ENCODE measurements around the gene IFNL3. TPM values are rescaled to one million over a fixed set of nuclear protein-coding genes. Genes with fewer than 3 reads are reported as not detected.

IFNL3 gene
- total and polyA plus RNA-seq, 7 donors, result 0.22 TPM; not detected in 6

DNA sequence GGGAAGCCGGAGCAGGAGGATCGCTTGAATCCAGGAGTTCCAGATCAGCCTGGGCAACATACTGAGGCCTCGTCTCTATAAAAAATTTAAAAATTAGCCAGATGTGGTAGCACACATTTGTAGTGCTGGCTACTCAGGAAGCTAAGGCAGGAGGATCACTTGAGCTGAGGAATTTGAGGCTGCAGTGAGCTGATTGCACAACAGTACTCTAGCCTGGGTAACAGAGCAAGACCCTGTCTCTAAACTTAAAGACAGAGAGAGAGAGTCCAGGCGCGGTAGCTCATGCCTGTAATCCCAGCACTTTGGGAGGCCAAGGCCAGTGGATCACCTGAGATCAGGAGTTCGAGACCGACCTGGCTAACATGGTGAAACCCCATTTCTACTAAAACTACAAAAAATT lies 4.4 kb downstream of the IFNL3 start:
- WGBS, 2 donors, result 93 to 95% methylated on average over 7 of the region's 7 CpGs
- no peaks in the 10 kb centered on the region for H3K4me1 ChIP-seq
- no peaks in the 10 kb centered on the region for H3K9me3 ChIP-seq
- TF ChIP-seq, protein P1, sequence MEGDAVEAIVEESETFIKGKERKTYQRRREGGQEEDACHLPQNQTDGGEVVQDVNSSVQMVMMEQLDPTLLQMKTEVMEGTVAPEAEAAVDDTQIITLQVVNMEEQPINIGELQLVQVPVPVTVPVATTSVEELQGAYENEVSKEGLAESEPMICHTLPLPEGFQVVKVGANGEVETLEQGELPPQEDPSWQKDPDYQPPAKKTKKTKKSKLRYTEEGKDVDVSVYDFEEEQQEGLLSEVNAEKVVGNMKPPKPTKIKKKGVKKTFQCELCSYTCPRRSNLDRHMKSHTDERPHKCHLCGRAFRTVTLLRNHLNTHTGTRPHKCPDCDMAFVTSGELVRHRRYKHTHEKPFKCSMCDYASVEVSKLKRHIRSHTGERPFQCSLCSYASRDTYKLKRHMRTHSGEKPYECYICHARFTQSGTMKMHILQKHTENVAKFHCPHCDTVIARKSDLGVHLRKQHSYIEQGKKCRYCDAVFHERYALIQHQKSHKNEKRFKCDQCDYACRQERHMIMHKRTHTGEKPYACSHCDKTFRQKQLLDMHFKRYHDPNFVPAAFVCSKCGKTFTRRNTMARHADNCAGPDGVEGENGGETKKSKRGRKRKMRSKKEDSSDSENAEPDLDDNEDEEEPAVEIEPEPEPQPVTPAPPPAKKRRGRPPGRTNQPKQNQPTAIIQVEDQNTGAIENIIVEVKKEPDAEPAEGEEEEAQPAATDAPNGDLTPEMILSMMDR (IDR thresholded peaks at IDR 0.05), result no peak
- TF ChIP-seq EP300 (IDR thresholded peaks at IDR 0.05), result no peak
- TF ChIP-seq POLR2A (IDR thresholded peaks at IDR 0.05), result no peak
- TF ChIP-seq POLR2AphosphoS5 (IDR thresholded peaks at IDR 0.05), result no peak
- H3K27ac ChIP-seq, result no peak overlapping the region
- intact Hi-C loops (cut with DNase I), result no loop called here
- H3K27me3 ChIP-seq, result peaks cover 0 to 44% (median 30%) of the 10 kb centered on the region in 3 donors
- no peak for DNase-seq
- no peak overlapping the region for H3K4me3 ChIP-seq
- no peaks in the 10 kb centered on the region for H3K36me3 ChIP-seq

GRCh38 chr19:39238944-39239343 lies 5.9 kb downstream of the IFNL3 start:
- H3K4me1 ChIP-seq, result no peaks in the 10 kb centered on the region
- H3K27me3 ChIP-seq, result peaks cover 0 to 41% (median 22%) of the 10 kb centered on the region in 3 donors
- TF ChIP-seq, protein P1 (IDR thresholded peaks at IDR 0.05), result no peak
- TF ChIP-seq EP300 (IDR thresholded peaks at IDR 0.05) (no peak), POLR2AphosphoS5 (IDR thresholded peaks at IDR 0.05) (no peak), POLR2A (IDR thresholded peaks at IDR 0.05) (no peak)
- no peak for DNase-seq
- H3K36me3 ChIP-seq, result no peaks in the 10 kb centered on the region
- H3K9me3 ChIP-seq, result no peaks in the 10 kb centered on the region
- 95% methylated on average over 6 of the region's 6 CpGs for WGBS, 2 donors
- no peak overlapping the region for H3K4me3 ChIP-seq
- intact Hi-C loops (cut with DNase I), result no loop called here
- H3K27ac ChIP-seq, result no peak overlapping the region

DNA sequence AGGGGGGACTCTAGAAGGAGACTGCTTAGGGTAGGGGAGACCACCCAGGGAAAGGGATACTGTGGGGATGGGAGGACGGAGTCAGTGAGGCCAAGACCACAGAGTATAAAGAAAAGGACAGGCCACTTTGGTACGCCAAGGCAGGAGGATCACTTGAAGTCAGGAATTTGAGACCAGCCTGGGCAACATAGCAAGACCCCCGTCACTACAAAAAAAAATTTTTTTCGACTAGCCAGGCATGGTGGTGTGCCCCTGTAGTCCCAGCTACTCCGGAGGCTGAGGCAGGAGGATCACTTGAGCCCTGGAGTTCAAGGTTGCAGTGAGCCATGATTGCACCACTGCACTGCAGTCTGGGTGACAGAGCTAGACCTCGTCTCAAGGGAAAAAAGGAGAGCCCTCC lies 6.6 kb downstream of the IFNL3 start:
- Histone ChIP-seq H3K4me1 (no peaks in the 10 kb centered on the region), H3K4me3 (no peak overlapping the region), H3K27ac (no peak overlapping the region), H3K27me3 (peaks cover 0 to 37% (median 16%) of the 10 kb centered on the region in 3 donors), H3K9me3 (no peaks in the 10 kb centered on the region), H3K36me3 (no peaks in the 10 kb centered on the region)
- intact Hi-C loops (cut with DNase I), result no loop called here
- 82 to 90% methylated on average over 6 of the region's 6 CpGs for WGBS, 2 donors
- TF ChIP-seq, protein P1 (IDR thresholded peaks at IDR 0.05), result no peak
- no peak for TF ChIP-seq POLR2AphosphoS5 (IDR thresholded peaks at IDR 0.05)
- no peak for TF ChIP-seq POLR2A (IDR thresholded peaks at IDR 0.05)
- no peak for TF ChIP-seq EP300 (IDR thresholded peaks at IDR 0.05)
- no peak for DNase-seq

DNA sequence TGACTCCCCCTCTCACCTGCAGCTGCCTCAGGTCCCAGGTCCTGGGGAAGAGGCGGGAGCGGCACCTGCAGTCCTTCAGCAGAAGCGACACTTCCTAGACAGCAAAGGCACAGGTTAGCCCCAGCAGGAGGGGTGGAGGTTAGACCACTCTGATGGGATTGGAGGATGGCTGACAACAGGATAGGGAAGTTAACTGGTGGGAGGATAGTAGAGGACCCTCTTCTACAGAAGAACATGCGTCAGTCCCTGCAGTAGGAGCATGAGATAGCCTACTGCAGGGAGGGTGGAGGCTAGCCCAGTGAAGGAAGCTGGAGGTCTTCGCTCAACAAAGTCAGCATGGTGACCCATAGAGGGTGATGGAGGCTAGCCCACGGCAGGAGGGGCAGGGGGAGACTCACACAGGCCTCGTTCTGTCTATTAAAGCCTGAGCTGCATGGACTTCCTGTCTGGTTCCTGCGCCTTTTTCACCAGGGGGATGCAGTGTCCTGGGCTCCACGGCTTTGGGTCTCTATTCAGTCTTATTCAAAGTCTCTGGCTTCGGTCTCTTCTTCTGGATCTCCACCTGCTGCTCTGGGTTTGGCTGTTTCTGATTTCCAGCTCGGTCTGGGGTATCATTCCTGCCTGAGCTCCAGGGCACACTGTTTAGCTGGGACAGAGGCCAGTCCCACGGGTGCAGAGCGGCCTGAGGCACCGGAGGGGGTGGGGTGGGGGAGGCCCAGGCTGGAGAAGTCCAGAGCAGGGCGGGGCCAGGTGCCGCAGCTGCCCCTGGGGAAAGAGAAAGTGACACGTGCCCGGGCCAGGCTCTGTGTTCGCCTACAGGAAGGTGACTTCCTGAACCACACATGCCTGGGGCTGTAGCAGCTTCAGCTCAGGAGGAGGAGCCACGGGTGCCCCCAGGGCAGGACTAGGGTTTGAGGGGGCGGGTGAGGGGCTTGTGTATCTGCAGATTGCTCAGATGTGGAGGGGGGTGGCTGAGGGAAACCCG lies 7.3 kb downstream of the IFNL3 start:
- no peak overlapping the region for H3K4me3 ChIP-seq
- no peaks in the 10 kb centered on the region for H3K4me1 ChIP-seq
- H3K27ac ChIP-seq, result no peak overlapping the region
- intact Hi-C loops (cut with DNase I), result no loop called here
- H3K36me3 ChIP-seq, result no peaks in the 10 kb centered on the region
- WGBS, 2 donors, result 38 to 41% methylated on average over 22 of the region's 22 CpGs
- H3K9me3 ChIP-seq, result no peaks in the 10 kb centered on the region
- no peak for TF ChIP-seq POLR2A (IDR thresholded peaks at IDR 0.05)
- TF ChIP-seq EP300 (IDR thresholded peaks at IDR 0.05), result no peak
- TF ChIP-seq, protein P1 (IDR thresholded peaks at IDR 0.05), result no peak
- no peak for TF ChIP-seq POLR2AphosphoS5 (IDR thresholded peaks at IDR 0.05)
- H3K27me3 ChIP-seq, result peaks cover 0 to 37% (median 16%) of the 10 kb centered on the region in 3 donors
- no peak for DNase-seq

Data from sigmoid colon (tissue), 7 donors.